ENCODE results near the gene KIF5A. TPM values are rescaled to one million over a fixed set of nuclear protein-coding genes. Genes with fewer than 3 reads are reported as not detected.

Gene KIF5A
- total and polyA plus RNA-seq, 2 of the 13 experiments (the other 11 are each of a cell fraction or from before 2014, with no cell fraction given), result 1.6 to 11.9 TPM

DNA sequence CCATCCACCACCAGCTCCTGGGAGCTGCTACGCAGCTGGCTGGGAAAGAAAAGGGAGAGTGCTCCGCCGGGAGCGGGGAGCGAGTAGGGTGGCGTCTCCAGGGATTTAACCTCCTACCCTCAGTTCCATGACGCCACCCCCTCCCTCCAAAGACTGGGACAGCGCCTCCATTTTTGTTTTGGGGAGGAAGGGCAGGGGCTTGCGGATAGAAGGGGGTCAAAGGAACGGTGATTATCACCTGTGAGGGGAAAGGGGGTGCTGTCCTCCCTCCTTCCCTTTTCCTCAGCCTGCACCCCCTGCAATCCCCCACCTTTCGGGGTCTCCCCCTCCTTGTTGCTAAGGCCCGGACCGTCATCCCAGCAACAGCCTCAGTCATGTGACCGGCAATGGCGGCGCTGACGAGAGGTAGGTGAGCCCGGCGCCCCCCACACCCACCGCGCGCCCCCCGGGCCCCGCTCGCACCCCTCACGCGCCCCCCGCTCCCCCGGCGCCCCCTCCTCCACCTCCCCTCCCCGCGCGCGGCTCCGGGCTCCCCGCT, 54.7 kb downstream of the KIF5A start, which contains the start of gene DTX3 (continued):
- no peak for TF ChIP-seq ZNF34 (CRISPR knock-in tag; IDR thresholded peaks at IDR 0.05; ENCODE audit: borderline replicate concordance)

DNA sequence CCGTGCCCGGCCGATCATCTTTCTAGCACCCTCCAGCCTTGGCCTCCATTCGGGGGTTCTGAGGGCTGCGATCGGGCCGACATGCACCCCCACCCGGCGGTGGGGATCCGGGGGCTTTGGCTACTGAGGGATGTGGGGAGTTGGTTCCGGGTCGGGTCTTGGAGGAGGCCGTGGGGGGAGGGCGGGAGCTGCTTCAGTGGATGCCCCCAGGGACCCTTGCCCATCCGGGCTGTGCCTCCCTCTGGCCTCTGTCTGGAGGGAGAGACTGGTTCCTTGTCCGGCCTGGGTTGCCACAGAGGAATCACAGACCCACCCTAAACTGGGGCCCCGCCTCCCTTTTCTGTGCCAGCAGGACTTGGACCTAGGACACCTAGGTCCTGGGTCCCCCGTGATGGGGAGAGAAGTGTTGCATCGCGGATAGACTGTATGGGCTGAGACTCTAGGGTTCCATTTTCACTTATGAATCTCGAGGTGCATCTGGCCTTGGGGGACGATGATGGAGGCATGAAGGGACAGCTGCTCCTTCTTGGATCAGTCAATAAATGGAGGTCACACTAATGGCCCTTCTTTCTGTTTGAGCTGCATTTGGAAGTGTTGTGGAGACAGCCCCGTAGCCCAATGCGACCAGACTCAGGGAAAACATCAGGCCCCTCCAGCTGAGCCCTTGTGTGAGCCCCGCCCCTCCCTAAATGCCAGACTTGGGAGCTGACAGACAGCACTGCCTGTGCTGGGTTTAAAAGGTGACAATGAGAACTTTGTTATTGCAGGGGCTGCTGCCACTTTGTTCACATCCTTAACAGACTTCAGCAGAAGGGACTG, 55.4 kb downstream of the KIF5A start:
- BruUV-seq (replicated peaks), result TSS peak; percentile 67
- H3K9me3 ChIP-seq (ENCODE audit: low read length), result no peaks in the 10 kb centered on the region
- CTCF ChIA-PET (ENCODE audit: low intra/inter-chr PET ratio, low total read pairs), result no interaction called here
- no peak for TF ChIP-seq ZNF337 (CRISPR knock-in tag; IDR thresholded peaks at IDR 0.05; ENCODE audit: borderline replicate concordance, low read depth)
- no peak for TF ChIP-seq PCBP2 (optimal IDR thresholded peaks at IDR 0.05; ENCODE audit: low read depth, low read length, poor library complexity, severe bottlenecking)
- TF ChIP-seq ZNF720 (CRISPR knock-in tag; IDR thresholded peaks at IDR 0.05), result no peak
- no peak for TF ChIP-seq PHB2 (IDR thresholded peaks at IDR 0.05; ENCODE audit: partially characterized antibody)
- TF ChIP-seq ZBTB8A (CRISPR knock-in tag; IDR thresholded peaks at IDR 0.05; ENCODE audit: borderline replicate concordance, low read depth), result no peak
- TF ChIP-seq, protein P1, sequence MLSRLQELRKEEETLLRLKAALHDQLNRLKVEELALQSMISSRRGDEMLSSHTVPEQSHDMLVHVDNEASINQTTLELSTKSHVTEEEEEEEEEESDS (CRISPR knock-in tag; IDR thresholded peaks at IDR 0.05; ENCODE audit: borderline replicate concordance), result no peak
- TF ChIP-seq TCF12 (IDR thresholded peaks at IDR 0.05), result no peak
- no peak for TF ChIP-seq TCF12 (CRISPR knock-in tag; IDR thresholded peaks at IDR 0.05)
- TF ChIP-seq, protein P2, sequence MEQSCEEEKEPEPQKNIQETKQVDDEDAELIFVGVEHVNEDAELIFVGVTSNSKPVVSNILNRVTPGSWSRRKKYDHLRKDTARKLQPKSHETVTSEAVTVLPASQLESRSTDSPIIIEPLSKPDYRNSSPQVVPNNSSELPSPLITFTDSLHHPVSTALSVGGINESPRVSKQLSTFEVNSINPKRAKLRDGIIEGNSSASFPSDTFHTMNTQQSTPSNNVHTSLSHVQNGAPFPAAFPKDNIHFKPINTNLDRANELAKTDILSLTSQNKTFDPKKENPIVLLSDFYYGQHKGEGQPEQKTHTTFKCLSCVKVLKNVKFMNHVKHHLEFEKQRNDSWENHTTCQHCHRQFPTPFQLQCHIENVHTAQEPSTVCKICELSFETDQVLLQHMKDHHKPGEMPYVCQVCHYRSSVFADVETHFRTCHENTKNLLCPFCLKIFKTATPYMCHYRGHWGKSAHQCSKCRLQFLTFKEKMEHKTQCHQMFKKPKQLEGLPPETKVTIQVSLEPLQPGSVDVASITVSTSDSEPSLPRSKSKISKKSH (CRISPR knock-in tag; IDR thresholded peaks at IDR 0.05; ENCODE audit: borderline replicate concordance), result peak; percentile 14; the same call in 1 of the 2 replicates
- TF ChIP-seq NFYB (CRISPR knock-in tag; IDR thresholded peaks at IDR 0.05), result no peak
- TF ChIP-seq, protein P3, sequence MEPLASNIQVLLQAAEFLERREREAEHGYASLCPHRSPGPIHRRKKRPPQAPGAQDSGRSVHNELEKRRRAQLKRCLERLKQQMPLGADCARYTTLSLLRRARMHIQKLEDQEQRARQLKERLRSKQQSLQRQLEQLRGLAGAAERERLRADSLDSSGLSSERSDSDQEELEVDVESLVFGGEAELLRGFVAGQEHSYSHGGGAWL (CRISPR knock-in tag; IDR thresholded peaks at IDR 0.05), result no peak
- TF ChIP-seq, protein P4, sequence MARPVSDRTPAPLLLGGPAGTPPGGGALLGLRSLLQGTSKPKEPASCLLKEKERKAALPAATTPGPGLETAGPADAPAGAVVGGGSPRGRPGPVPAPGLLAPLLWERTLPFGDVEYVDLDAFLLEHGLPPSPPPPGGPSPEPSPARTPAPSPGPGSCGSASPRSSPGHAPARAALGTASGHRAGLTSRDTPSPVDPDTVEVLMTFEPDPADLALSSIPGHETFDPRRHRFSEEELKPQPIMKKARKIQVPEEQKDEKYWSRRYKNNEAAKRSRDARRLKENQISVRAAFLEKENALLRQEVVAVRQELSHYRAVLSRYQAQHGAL (CRISPR knock-in tag; IDR thresholded peaks at IDR 0.05; ENCODE audit: not compliant biosample characterization), result no peak
- no peak for TF ChIP-seq RBM39 (IDR thresholded peaks at IDR 0.05; ENCODE audit: low read depth, low read length, poor library complexity, severe bottlenecking)
- TF ChIP-seq SSRP1 (CRISPR knock-in tag; IDR thresholded peaks at IDR 0.05), result no peak
- TF ChIP-seq ELF4 (CRISPR knock-in tag; IDR thresholded peaks at IDR 0.05; ENCODE audit: borderline replicate concordance), result no peak
- TF ChIP-seq, protein P5, sequence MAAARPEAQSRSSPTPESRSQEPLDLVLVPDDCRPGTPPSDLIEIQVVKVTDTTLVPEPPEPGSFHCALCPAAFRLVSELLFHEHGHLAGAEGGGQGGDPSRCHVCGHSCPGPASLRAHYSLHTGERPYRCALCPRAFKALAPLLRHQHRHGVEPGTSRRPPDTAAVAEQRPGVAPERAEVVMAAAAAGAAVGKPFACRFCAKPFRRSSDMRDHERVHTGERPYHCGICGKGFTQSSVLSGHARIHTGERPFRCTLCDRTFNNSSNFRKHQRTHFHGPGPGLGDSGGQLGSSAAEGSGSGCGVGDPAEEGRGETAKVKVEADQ (CRISPR knock-in tag; IDR thresholded peaks at IDR 0.05; ENCODE audit: borderline replicate concordance), result peak; percentile 25; the same call in 1 of the 2 replicates

More for the DNA sequence above, 55.4 kb downstream of the KIF5A start:
- Histone ChIP-seq H3K36me3 (replicated peaks in 1 of 2; ENCODE audit: control insufficient read depth in 1 of 2, insufficient read depth in 2 of 2, low read length in 2 of 2) (peaks cover 3 to 10% of the 10 kb centered on the region in 2 experiments; a peak in 3 of 5 replicates), H3K9ac (ENCODE audit: insufficient read depth, low read depth, low read length) (peak overlapping the region; percentile 67), H3K4me2 (ENCODE audit: low read depth, low read length) (peak overlapping the region; percentile 92), H3K27me3 (ENCODE audit: control insufficient read depth in 1 of 2, insufficient read depth in 2 of 2, low read length in 2 of 2) (peaks cover 0 to 15% of the 10 kb centered on the region in 2 experiments; a peak in 1 of 5 replicates), H2AFZ (ENCODE audit: low read length) (no peak overlapping the region), H3K79me2 (ENCODE audit: insufficient read depth, low read length) (no peaks in the 10 kb centered on the region), H3K4me1 (ENCODE audit: insufficient read depth, low read length) (peaks cover 29% of the 10 kb centered on the region), H4K20me1 (ENCODE audit: insufficient read depth, low read length) (no peaks in the 10 kb centered on the region; the same call in 1 of the 2 replicates), H3K4me3 (replicated peaks in 1 of 3; ENCODE audit: insufficient read depth in 1 of 3, low read depth in 2 of 3, low read length in 3 of 3) (peak overlapping the region; percentile 79 to 84 (median 80)), H3K27ac (ENCODE audit: extremely low read length, insufficient read depth, low read length) (peak overlapping the region; percentile 22)
- FAIRE-seq (no peak), ATAC-seq (peak; percentile 60), DNase-seq (ENCODE audit: low spot score) (no peak)
- POLR2A ChIA-PET, result interaction anchor here (1.4 to 5.4 kb wide), 3 partner anchors 13 to 88 kb away, joined by 3 to 26 read pairs (median 7); partner anchors contain the start of gene PIP4K2C
- intact Hi-C loops (cut with micrococcal nuclease; ENCODE audit: unreplicated experiment), result no loop called here
- WGBS (ENCODE audit: low lambda C conversion rate), result 10% methylated on average over 10 of the region's 25 CpGs
- in situ Hi-C loops (cut with HindIII; ENCODE audit: extremely low pct_ligation_motif_present, low pct_unique_long_range_greater_than_20kb), result no loop called here
